ENCODE data around the gene RAB1A.
A peak's percentile ranks its signal among the peaks of the same experiment; 100 is the strongest.
"Not testable (repeated sequence)": the region's sequence is repeated elsewhere in the genome, so short reads cannot be mapped to it uniquely, and the experiment has no call there.

RAB1A gene

DNA sequence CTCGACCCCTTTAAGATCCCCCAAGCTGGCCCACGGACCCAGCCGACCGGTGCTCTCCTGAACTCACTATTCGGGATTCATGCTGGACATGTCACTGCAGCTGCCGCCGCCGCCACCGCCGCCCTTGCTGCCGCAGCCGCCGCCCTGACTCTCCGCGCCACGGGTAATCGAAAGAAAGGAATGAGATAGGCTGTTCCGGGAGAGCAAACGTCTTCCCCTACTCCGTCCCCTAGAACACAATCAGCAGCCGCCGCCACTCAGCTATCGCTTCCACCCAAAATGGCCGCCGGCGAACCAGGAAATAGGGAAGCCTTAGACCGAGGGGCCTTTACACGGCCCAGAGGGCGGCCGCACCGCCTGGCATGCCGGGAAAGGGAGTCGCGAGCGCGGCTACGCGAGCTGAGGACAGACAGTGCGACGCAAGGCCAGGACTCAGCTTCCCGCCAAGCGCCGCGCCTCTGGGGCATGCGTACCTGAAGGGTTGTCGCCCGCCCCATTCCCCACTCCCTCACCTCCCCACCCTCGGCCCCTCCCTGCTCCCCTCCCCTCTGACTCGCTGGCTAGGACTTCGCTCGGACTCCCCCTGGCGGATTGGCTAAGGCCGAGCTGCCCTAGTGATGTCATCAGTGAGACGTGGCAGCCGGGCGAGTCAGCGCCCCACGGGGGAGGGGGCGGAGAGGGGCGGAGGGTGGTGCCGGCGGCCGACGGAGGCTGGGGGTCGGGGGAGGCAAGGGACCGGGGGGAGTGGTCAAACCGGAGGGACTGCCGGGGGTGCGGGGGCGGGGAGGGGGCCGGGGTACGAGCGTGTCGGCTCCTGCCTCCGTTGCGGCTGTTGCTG is at the start of gene RAB1A:
TSS of gene RAB1A (minus strand) at position 281 of the 838 bp plus-strand sequence. CDS start at position 90, 191 bp downstream.
- FAIRE-seq, result no peak

DNA sequence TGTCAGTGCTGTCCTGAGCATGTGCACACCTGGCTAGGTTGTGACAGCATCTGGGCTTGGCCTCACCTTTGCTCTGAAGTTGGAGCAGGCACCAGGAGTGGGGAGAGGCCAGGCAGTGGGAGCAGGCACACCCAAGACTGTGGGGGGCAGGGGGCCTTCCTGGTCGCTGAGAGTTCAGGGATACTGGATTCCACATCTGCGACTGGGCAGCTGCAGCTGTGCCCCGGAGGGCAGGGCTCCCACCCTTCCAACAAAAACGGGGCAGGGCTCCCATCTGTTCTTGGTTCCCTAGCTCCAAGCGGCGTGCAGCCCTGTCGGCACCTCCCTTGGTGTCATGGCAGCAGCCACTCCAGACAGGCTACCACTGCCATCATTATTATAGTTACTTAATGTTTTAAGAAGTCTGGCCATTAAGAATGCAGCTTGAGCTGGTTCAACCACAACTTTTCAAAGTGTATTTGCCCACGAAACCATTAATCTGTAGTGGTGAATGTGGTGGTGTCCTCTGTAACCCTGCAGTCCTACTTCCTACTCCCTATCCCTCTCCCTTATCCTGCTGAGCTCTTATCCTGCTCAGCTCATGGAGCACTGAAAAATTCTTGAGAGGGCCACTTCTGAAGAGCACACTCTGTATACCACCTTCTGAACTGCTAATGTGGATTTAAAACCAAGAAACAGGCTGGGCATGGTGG is 48.0 kb upstream of the RAB1A start:
- no peak for FAIRE-seq

DNA sequence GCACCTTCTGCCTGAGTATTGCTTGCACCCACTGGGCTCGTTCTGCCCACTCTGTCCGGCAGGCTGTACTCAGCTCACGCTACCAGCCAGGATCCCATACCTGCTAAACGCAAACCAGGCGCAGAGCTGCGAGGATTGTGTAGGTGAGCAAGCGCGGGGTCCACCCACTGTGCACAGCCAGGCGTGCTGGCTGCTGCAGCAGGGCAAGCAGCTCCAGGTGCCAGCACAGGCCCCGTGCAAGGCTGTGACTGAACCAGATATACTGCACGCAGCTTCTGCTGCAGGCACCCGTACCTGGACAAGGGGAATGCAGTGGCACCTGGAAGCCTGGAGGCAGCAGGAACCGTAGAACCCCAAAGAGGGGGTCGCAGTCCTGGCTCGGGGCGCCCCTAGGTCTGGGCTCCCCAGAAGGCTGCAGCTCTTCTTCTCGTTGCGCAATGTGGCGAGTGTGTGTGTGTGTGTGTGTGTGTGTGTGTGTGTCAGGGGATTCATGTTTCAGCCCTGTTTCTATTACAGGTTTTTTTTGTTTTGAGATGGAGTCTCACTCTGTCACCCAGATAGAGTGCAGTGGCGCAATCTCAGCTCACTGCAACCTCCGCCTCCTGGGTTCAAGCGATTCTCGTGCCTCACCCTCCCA is 46.1 kb upstream of the RAB1A start:
- FAIRE-seq, result no peak

- FAIRE-seq, result not testable (repeated sequence)
These were observed 44.1 kb upstream of the RAB1A start for GRCh38 chr2:65174031-65174430.

- FAIRE-seq, result no peak
These were observed 43.3 kb upstream of the RAB1A start for GRCh38 chr2:65172994-65173790.

- peak; percentile 96 for FAIRE-seq
These were observed 40.9 kb upstream of the RAB1A start for GRCh38 chr2:65170611-65171477.

GRCh38 chr2:65169760-65170136 is 39.8 kb upstream of the RAB1A start:
- no peak for FAIRE-seq

- FAIRE-seq, result no peak
These were observed 35.7 kb upstream of the RAB1A start for GRCh38 chr2:65165558-65165957.

GRCh38 chr2:65164426-65164891 is 34.6 kb upstream of the RAB1A start:
- FAIRE-seq, result no peak

- FAIRE-seq, result no peak
These were observed 31.7 kb upstream of the RAB1A start for GRCh38 chr2:65161551-65162100.

DNA sequence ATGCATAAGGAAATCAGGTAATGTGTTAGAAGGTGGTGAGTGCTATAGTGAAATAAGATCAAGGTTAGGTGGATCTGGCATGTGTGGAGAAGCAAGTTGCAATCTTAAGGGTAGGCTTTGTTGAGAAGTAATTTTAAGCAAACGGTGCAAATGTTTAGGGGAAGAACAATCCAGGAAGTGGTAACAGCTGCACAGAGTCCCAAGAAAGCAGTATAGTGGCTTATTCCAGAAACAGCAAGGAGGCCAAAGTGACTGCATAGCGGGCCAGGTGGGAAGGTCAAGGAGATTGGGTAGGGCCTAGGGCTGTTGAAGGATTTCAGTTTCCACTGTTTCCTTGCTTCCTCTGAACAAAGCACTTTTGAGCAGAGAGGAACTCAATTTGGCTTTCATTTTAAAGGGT is 30.0 kb upstream of the RAB1A start:
- no peak for FAIRE-seq

GRCh38 chr2:65159261-65159660 is 29.4 kb upstream of the RAB1A start:
- FAIRE-seq, result no peak

DNA sequence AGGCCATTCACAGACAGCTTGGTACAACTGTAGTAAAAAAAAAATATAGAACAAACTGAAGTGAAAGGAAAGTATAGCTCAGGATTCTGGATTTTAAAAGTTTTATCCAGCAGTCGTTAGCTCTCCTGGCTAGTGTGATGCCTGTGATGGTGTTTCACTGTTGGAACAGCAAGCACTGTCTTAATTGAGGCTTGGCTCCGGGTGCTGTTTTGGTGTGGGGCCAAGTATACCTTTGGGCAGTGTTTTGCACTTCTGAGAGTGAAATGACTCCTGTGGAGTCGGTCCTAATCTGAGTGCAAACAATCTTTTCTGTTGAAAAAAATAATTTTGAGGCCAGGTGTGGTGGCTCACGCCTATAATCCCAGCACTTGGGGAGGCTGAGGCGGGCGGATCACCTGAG is 28.7 kb upstream of the RAB1A start:
- FAIRE-seq, result no peak

DNA sequence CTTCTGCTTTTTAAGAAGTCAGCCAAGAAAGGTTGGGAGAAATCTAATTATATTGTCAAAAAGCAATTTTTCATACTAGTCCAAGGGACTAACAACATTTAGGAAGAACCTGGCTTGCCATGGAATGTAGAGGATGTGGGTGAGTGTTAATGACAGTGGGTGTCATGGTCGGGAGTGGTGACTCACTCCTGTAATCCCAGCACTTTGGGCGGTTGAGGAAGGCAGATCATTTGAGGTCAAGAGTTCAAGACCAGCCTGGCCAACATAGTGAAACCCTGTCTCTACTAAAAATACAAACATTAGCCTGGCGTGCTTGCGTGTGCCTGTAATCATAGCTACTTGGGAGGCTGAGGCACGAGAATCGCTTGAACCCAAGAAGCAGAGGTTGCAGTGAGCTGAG is 27.9 kb upstream of the RAB1A start:
- not testable (repeated sequence) for FAIRE-seq

GRCh38 chr2:65156041-65156440 is 26.1 kb upstream of the RAB1A start:
- no peak for FAIRE-seq

- no peak for FAIRE-seq
These were observed 23.6 kb upstream of the RAB1A start for GRCh38 chr2:65153515-65153914.

- no peak for FAIRE-seq
These were observed 16.2 kb upstream of the RAB1A start for GRCh38 chr2:65146078-65146477.

DNA sequence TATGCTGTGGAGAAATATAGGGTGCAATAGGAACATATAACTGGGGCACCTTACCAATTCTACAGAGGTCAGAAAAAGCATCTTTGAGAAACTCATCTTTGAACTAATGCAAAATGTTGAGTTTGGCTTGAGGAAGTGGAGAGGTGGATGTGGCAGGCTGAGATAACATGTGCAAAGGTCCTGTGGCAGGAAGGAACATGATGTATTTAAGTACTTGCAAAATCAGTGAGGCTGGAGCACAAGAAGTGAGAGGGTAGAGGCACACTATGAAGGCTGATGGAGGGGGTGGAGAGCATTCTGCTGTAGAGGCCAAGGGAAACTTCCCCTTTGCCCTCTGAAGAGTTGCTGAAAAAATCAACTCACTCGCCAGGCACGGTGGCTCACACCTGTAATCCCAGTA is 14.7 kb upstream of the RAB1A start:
- no peak for FAIRE-seq

GRCh38 chr2:65142515-65142914 is 12.6 kb upstream of the RAB1A start:
- no peak for FAIRE-seq

- FAIRE-seq, result no peak
These were observed 7.4 kb upstream of the RAB1A start for GRCh38 chr2:65137197-65137775.

GRCh38 chr2:65136253-65136652 is 6.3 kb upstream of the RAB1A start:
- FAIRE-seq, result no peak
